ENCODE results near the gene ADH5.
"Not testable (repeated sequence)": the region's sequence is repeated elsewhere in the genome, so short reads cannot be mapped to it uniquely, and the experiment has no call there.

ADH5 gene

GRCh38 chr4:99025506-99025905, 63.1 kb downstream of the ADH5 start:
- Mint-ChIP-seq H3K27ac (peak overlapping the region in 1 of 3 experiments; percentile 48), H3K4me3 (no peak overlapping the region), H3K36me3 (ENCODE audit: low read depth) (peaks cover 35% of the 10 kb centered on the region), H3K27me3 (ENCODE audit: low read depth) (no peaks in the 10 kb centered on the region), H3K9me3 (peaks cover 15% of the 10 kb centered on the region), H3K4me1 (peaks cover 6% of the 10 kb centered on the region)
- TF ChIP-seq, protein P1, sequence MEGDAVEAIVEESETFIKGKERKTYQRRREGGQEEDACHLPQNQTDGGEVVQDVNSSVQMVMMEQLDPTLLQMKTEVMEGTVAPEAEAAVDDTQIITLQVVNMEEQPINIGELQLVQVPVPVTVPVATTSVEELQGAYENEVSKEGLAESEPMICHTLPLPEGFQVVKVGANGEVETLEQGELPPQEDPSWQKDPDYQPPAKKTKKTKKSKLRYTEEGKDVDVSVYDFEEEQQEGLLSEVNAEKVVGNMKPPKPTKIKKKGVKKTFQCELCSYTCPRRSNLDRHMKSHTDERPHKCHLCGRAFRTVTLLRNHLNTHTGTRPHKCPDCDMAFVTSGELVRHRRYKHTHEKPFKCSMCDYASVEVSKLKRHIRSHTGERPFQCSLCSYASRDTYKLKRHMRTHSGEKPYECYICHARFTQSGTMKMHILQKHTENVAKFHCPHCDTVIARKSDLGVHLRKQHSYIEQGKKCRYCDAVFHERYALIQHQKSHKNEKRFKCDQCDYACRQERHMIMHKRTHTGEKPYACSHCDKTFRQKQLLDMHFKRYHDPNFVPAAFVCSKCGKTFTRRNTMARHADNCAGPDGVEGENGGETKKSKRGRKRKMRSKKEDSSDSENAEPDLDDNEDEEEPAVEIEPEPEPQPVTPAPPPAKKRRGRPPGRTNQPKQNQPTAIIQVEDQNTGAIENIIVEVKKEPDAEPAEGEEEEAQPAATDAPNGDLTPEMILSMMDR (IDR thresholded peaks at IDR 0.05; ENCODE audit: unreplicated experiment in 3 of 3) = no peak

GRCh38 chr4:99024481-99025275, 63.9 kb downstream of the ADH5 start:
- H3K36me3 Mint-ChIP-seq (ENCODE audit: low read depth) = peaks cover 44% of the 10 kb centered on the region
- no peak overlapping the region for H3K4me3 Mint-ChIP-seq
- TF ChIP-seq, protein P1 (IDR thresholded peaks at IDR 0.05; ENCODE audit: unreplicated experiment in 3 of 3) = no peak
- peaks cover 6% of the 10 kb centered on the region for H3K4me1 Mint-ChIP-seq
- H3K27ac Mint-ChIP-seq = peak overlapping the region; percentile 22 to 80 (median 23)
- H3K9me3 Mint-ChIP-seq = peaks cover 21% of the 10 kb centered on the region
- no peaks in the 10 kb centered on the region for H3K27me3 Mint-ChIP-seq (ENCODE audit: low read depth)

DNA sequence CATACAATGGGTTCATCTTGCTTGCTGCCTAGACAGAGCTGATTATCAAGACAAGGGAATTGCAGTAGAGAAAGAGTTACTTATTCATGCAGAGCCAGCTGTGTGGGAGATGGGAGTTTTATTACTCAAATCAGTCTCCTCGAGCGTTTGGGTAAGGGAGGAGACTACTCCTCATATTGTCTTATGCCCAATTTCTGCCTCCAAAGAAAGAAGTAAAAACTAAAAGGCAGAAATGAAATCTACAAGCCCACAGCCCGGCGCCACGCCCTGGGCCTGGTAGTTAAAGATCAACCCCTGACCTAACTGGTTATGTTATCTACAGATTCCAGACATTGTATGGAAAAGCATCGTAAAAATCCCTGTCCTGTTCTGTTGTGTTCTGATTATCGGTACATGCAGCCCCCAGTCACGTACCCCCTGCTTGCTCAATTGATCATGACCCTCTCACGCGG, 64.8 kb downstream of the ADH5 start:
- Mint-ChIP-seq H3K36me3 (ENCODE audit: low read depth) (peaks cover 52% of the 10 kb centered on the region), H3K27ac (peak overlapping the region; percentile 22 to 80 (median 23)), H3K9me3 (peaks cover 25% of the 10 kb centered on the region)
- not testable (repeated sequence) for H3K27me3 Mint-ChIP-seq (ENCODE audit: low read depth); H3K4me3 Mint-ChIP-seq; H3K4me1 Mint-ChIP-seq

- TF ChIP-seq, protein P1 (IDR thresholded peaks at IDR 0.05; ENCODE audit: unreplicated experiment in 3 of 3) = no peak
- Mint-ChIP-seq H3K4me3 (no peak overlapping the region), H3K27ac (no peak overlapping the region), H3K36me3 (ENCODE audit: low read depth) (peaks cover 65% of the 10 kb centered on the region), H3K4me1 (peaks cover under 1% of the 10 kb centered on the region), H3K9me3 (peaks cover 29% of the 10 kb centered on the region), H3K27me3 (ENCODE audit: low read depth) (no peaks in the 10 kb centered on the region)
Observed at GRCh38 chr4:99022566-99022965, 66.0 kb downstream of the ADH5 start.

GRCh38 chr4:99021386-99021785, 67.2 kb downstream of the ADH5 start:
- Mint-ChIP-seq H3K27me3 (ENCODE audit: low read depth) (no peaks in the 10 kb centered on the region), H3K4me3 (no peak overlapping the region), H3K27ac (no peak overlapping the region), H3K9me3 (peaks cover 35% of the 10 kb centered on the region), H3K36me3 (ENCODE audit: low read depth) (peaks cover 77% of the 10 kb centered on the region), H3K4me1 (no peaks in the 10 kb centered on the region)
- TF ChIP-seq, protein P1 (IDR thresholded peaks at IDR 0.05; ENCODE audit: unreplicated experiment in 3 of 3) = no peak
